SK-N-SH treated with all-trans-retinoic acid at 6 μM for 48 hours (cell line): ENCODE results near the gene CMC2.

Experiments
- ATAC-seq: fragments of 200-7000 bp; cut with Tn5 transposase; 3 replicates; pipeline ENCODE4 v1.9.1; 2020; ENCODE audit warnings: mild to moderate bottlenecking, moderate library complexity
- ARNTL ChIP-seq: fragments of 450-650 bp; formaldehyde crosslinking; IDR thresholded peaks from 2 replicates; pipeline ENCODE4 v1.5.0; 2020; ENCODE audit warnings: low read depth, mild to moderate bottlenecking, moderate library complexity, borderline replicate concordance
- BACH2 ChIP-seq: fragments of 250-450 bp; sonication (Bioruptor Pico); IDR thresholded peaks from 2 replicates; pipeline ENCODE4 v1.9.0; 2021; ENCODE audit warnings: mild to moderate bottlenecking, borderline replicate concordance
- CREB5 ChIP-seq: fragments of 250-450 bp; sonication (Bioruptor Pico); IDR thresholded peaks from 2 replicates; pipeline ENCODE4 v1.5.1; 2020; ENCODE audit warnings: low read depth, mild to moderate bottlenecking, moderate library complexity
- CSDC2 ChIP-seq: fragments of 250-450 bp; sonication (Bioruptor Pico); IDR thresholded peaks from 2 replicates; pipeline ENCODE4 v1.5.0; 2020; ENCODE audit warnings: mild to moderate bottlenecking, moderate library complexity
- CSRNP3 ChIP-seq: fragments of 250-450 bp; sonication (Bioruptor Pico); IDR thresholded peaks from 2 replicates; pipeline ENCODE4 v1.5.1; 2021; ENCODE audit warnings: mild to moderate bottlenecking, moderate library complexity
- GLIS3 ChIP-seq: fragments of 250-450 bp; sonication (Bioruptor Pico); IDR thresholded peaks from 2 replicates; pipeline ENCODE4 v1.5.0; 2020; ENCODE audit warnings: mild to moderate bottlenecking, moderate library complexity
- ISL1 ChIP-seq: fragments of 250-450 bp; sonication (Bioruptor Pico); IDR thresholded peaks from 2 replicates; pipeline ENCODE4 v2.1.2; 2022; ENCODE audit warnings: mild to moderate bottlenecking, moderate library complexity
- OSR1 ChIP-seq: fragments of 250-450 bp; sonication (Bioruptor Pico); IDR thresholded peaks from 2 replicates; pipeline ENCODE4 v1.8.0; 2022; ENCODE audit warnings: moderate library complexity, mild to moderate bottlenecking, inconsistent platforms
- POU6F1 ChIP-seq: fragments of 250-450 bp; sonication (Bioruptor Pico); IDR thresholded peaks from 2 replicates; pipeline ENCODE4 v1.8.0; 2021; ENCODE audit warnings: low read depth, mild to moderate bottlenecking, moderate library complexity, borderline replicate concordance
- PPARA ChIP-seq: fragments of 250-450 bp; sonication (Bioruptor Pico); IDR thresholded peaks from 2 replicates; pipeline ENCODE4 v1.5.0; 2020; ENCODE audit warnings: mild to moderate bottlenecking, borderline replicate concordance
- RARB ChIP-seq: fragments of 250-450 bp; sonication (Bioruptor Pico); IDR thresholded peaks from 2 replicates; pipeline ENCODE4 v1.8.0; 2021; ENCODE audit warnings: mild to moderate bottlenecking, moderate library complexity
- SNAI2 ChIP-seq: fragments of 250-450 bp; sonication (Bioruptor Pico); IDR thresholded peaks from 2 replicates; pipeline ENCODE4 v1.5.0; 2020; ENCODE audit warnings: mild to moderate bottlenecking, moderate library complexity
- TCF4 ChIP-seq: fragments of 250-450 bp; sonication (Bioruptor Pico); IDR thresholded peaks from 2 replicates; pipeline ENCODE4 v1.8.0; 2021; ENCODE audit warnings: mild to moderate bottlenecking, moderate library complexity, borderline replicate concordance
- TOX ChIP-seq: fragments of 250-450 bp; sonication (Bioruptor Pico); IDR thresholded peaks from 2 replicates; pipeline ENCODE4 v1.8.0; 2021; ENCODE audit warnings: mild to moderate bottlenecking, moderate library complexity, borderline replicate concordance
- TSHZ2 ChIP-seq: fragments of 250-450 bp; sonication (Bioruptor Pico); IDR thresholded peaks from 2 replicates; pipeline ENCODE4 v1.5.0; 2020; ENCODE audit warnings: mild to moderate bottlenecking, moderate library complexity
- ZC3H10 ChIP-seq: fragments of 250-450 bp; sonication (Bioruptor Pico); IDR thresholded peaks from 2 replicates; pipeline ENCODE4 v1.5.1; 2021; ENCODE audit warnings: mild to moderate bottlenecking, moderate library complexity
- ZFP3 ChIP-seq: fragments of 250-450 bp; sonication (Bioruptor Pico); IDR thresholded peaks from 2 replicates; pipeline ENCODE4 v1.5.0; 2020; ENCODE audit warnings: mild to moderate bottlenecking, moderate library complexity
- ZFP30 ChIP-seq: fragments of 450-650 bp; formaldehyde crosslinking; IDR thresholded peaks from 2 replicates; pipeline ENCODE4 v1.5.0; 2022; ENCODE audit warnings: mild to moderate bottlenecking, moderate library complexity
- ZNF565 ChIP-seq: fragments of 450-650 bp; formaldehyde crosslinking; conservative IDR thresholded peaks from 2 replicates; pipeline ENCODE4 v1.5.0; 2020; ENCODE audit warnings: low read depth, mild to moderate bottlenecking, moderate library complexity
- ZNF70 ChIP-seq: fragments of 450-650 bp; formaldehyde crosslinking; IDR thresholded peaks from 2 replicates; pipeline ENCODE4 v1.5.0; 2020; ENCODE audit warnings: mild to moderate bottlenecking, moderate library complexity
- ZNF8 ChIP-seq: fragments of 450-650 bp; formaldehyde crosslinking; IDR thresholded peaks from 2 replicates; pipeline ENCODE4 v1.5.0; 2020; ENCODE audit warnings: mild to moderate bottlenecking, moderate library complexity

The CMC2 gene

GRCh38 chr16:80991792-80992430 is 14.8 kb downstream of the CMC2 start:
- no peak for ATAC-seq
- TF ChIP-seq PPARA (CRISPR knock-in tag), result no peak
- TF ChIP-seq CREB5 (CRISPR knock-in tag), result no peak
- TF ChIP-seq ZC3H10, result no peak
- no peak for TF ChIP-seq ZFP30 (CRISPR knock-in tag)
- TF ChIP-seq TCF4 (CRISPR knock-in tag), result no peak

GRCh38 chr16:80990978-80991377 is 15.7 kb downstream of the CMC2 start:
- no peak for ATAC-seq
- no peak for TF ChIP-seq TOX (CRISPR knock-in tag)
- TF ChIP-seq ZNF565 (CRISPR knock-in tag), result no peak
- no peak for TF ChIP-seq TCF4 (CRISPR knock-in tag)
- TF ChIP-seq ZFP30 (CRISPR knock-in tag), result no peak
- TF ChIP-seq CSDC2 (CRISPR knock-in tag), result no peak
- no peak for TF ChIP-seq ZNF70 (CRISPR knock-in tag)
- no peak for TF ChIP-seq CSRNP3 (CRISPR knock-in tag)
- no peak for TF ChIP-seq ZFP3 (CRISPR knock-in tag)
- TF ChIP-seq TSHZ2 (CRISPR knock-in tag), result no peak
- no peak for TF ChIP-seq POU6F1 (CRISPR knock-in tag)
- TF ChIP-seq PPARA (CRISPR knock-in tag), result no peak
- no peak for TF ChIP-seq SNAI2

- TF ChIP-seq POU6F1 (CRISPR knock-in tag), result no peak
- TF ChIP-seq ZNF8 (CRISPR knock-in tag), result no peak
- no peak for TF ChIP-seq RARB (CRISPR knock-in tag)
- no peak for TF ChIP-seq CREB5 (CRISPR knock-in tag)
- no peak for TF ChIP-seq ZFP3 (CRISPR knock-in tag)
- TF ChIP-seq OSR1 (CRISPR knock-in tag), result no peak
- TF ChIP-seq ZC3H10, result no peak
- no peak for TF ChIP-seq GLIS3 (CRISPR knock-in tag)
- no peak for TF ChIP-seq CSRNP3 (CRISPR knock-in tag)
- no peak for TF ChIP-seq ARNTL (CRISPR knock-in tag)
- no peak for TF ChIP-seq TSHZ2 (CRISPR knock-in tag)
- no peak for TF ChIP-seq TOX (CRISPR knock-in tag)
- TF ChIP-seq CSDC2 (CRISPR knock-in tag), result no peak
- no peak for TF ChIP-seq BACH2 (CRISPR knock-in tag)
- TF ChIP-seq ISL1 (CRISPR knock-in tag), result no peak
- TF ChIP-seq ZFP30 (CRISPR knock-in tag), result no peak
- TF ChIP-seq, all 23 proteins: peak for 0
- no peak for ATAC-seq
Observed at GRCh38 chr16:80990577-80990976, 16.1 kb downstream of the CMC2 start.
